ENCODE results near the gene SIRT5.

Gene SIRT5

GRCh38 chr6:13630499-13630898 lies 56.1 kb downstream of the SIRT5 start:
- DNase-seq (ENCODE audit: low spot score) = no peak

- DNase-seq (ENCODE audit: low spot score) = no peak
Observed at GRCh38 chr6:13633343-13633742, 58.9 kb downstream of the SIRT5 start.

DNA sequence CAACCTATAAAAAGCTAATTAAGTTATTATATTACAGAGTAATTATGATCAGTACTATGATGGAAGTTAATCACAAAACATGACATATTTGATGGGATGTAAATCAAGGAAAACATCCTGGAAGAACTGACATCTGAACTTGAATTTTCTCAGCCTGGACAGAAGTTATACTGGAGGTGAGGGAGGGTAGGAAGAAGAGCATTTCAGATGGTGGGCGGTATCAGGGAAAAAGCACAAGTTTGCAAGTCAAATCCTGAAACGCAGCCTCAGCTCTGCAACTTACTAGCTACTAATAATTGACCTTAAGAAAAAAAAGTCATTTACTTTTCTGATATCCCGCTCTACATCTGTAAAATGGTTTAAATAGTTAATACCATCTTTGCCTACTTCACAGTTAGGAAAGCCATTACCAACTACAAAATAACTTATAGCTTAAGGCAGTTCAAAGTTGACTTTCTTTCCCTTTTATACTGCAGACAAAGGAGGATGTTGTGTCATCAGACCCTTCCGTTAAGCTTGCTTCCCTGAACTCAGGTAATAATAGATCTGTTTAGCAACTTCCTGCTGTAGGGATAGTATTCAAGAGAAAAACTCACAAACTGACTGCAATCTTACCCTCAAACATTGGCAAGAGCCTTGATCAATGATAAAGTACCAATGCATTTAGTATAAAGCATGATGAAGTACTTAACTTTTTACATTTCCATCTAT lies 61.7 kb downstream of the SIRT5 start:
- DNase-seq (ENCODE audit: low spot score) = no peak

GRCh38 chr6:13638014-13638413 lies 63.6 kb downstream of the SIRT5 start:
- no peak for DNase-seq (ENCODE audit: low spot score)

- DNase-seq (ENCODE audit: low spot score) = no peak
Observed at GRCh38 chr6:13638626-13639025, 64.2 kb downstream of the SIRT5 start.

- DNase-seq (ENCODE audit: low spot score) = no peak
Observed at GRCh38 chr6:13641315-13641714, 66.9 kb downstream of the SIRT5 start.

DNA sequence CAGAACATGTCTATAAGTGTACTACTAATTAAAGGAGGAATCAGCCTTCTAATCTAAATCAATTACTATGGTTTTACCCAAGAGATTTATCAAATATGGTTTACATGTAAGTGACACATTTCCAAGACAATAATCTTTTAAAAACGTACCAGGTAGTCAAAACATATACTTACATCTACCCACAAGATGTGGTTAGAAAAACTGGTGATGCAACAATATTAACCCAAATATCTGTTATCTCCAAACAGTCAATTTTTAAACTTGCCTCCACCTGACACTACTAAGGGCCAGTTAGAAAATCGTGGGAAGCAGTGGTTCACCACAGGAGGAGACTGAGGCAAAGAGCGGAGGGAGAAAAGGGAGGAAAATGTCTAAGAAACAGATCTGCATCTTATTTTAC lies 68.7 kb downstream of the SIRT5 start:
- DNase-seq (ENCODE audit: low spot score) = no peak

DNA sequence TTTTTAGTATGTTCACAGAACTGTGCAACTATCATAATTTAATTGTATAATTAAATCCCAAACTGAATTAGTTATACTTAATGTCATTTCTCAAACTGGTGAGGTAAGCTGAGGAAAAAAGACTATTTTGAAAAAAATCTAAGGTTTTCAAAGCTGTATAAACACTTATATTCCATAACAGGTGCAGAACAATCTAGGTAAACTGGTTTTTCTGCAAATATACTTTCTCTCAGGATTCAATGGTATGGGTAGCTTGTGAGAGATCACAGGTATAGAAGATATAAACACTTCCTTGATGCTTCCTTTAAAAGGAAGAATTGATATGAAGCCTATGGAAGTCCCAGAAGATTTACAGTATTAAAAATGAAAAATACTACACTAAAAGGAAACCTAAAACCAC lies 74.4 kb downstream of the SIRT5 start:
- no peak for DNase-seq (ENCODE audit: low spot score)

DNA sequence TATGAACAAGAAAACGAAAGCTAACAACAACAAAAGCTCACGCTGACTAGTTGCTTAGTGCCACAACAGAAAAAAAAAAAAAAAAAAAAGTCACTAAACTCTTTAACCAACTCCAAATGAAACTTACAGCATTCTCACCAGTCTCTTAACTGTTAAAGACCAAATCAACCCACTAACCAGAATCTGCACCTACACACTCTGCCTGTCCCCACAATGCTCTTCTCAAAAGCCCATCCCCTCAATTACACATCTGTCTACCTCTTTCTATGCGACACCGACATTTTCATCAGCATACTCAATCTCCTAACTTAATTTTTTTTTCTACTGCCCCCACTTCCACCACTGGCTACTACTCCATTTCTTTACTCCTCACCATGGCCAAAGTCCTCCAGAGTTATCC lies 75.0 kb downstream of the SIRT5 start:
- DNase-seq (ENCODE audit: low spot score) = no peak

DNA sequence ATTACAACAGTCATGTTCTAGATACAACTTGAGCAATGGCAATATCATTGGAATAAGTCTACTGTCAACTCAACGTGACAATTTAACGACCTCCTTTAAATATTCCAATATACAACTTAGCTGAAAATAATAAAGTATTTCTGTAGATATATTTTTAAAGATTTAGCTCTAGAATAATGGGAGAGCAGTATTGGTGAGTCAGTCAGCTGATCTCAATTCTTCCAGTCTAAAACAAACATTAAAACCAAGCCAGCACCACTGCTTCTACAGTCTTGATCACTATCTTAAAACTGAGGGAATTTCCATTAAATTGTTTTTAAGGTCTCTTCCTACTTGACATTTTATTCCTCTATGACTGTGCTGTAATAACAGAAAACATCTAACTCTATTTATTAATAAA lies 78.9 kb downstream of the SIRT5 start:
- DNase-seq (ENCODE audit: low spot score) = no peak

GRCh38 chr6:13654496-13654895 lies 80.1 kb downstream of the SIRT5 start:
- no peak for DNase-seq (ENCODE audit: low spot score)

DNA sequence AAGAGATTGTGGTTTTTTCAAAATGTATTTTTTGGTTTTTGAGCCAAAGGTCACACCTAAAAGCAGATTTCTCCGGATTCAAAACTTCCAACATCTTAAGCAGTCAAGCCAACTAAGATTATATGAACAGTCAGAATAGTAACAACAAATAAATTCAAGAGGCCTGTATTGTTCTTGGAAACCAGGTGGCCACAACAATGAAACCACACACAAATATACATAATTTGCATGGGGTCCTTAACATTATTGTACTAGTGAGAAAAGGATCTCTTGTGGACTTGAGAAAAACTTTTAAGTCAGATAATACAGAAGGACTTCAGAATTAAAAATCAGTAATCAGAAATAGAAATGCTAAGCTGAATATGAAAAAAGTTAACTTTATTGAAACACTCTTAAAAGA lies 81.3 kb downstream of the SIRT5 start:
- no peak for DNase-seq (ENCODE audit: low spot score)

- no peak for DNase-seq (ENCODE audit: low spot score)
Observed at GRCh38 chr6:13660273-13660672, 85.9 kb downstream of the SIRT5 start.

- DNase-seq (ENCODE audit: low spot score) = no peak
Observed at GRCh38 chr6:13660893-13661292, 86.5 kb downstream of the SIRT5 start.

- no peak for DNase-seq (ENCODE audit: low spot score)
Observed at GRCh38 chr6:13661647-13662046, 87.2 kb downstream of the SIRT5 start.

- DNase-seq (ENCODE audit: low spot score) = no peak
Observed at GRCh38 chr6:13662651-13663334, 88.4 kb downstream of the SIRT5 start.

DNA sequence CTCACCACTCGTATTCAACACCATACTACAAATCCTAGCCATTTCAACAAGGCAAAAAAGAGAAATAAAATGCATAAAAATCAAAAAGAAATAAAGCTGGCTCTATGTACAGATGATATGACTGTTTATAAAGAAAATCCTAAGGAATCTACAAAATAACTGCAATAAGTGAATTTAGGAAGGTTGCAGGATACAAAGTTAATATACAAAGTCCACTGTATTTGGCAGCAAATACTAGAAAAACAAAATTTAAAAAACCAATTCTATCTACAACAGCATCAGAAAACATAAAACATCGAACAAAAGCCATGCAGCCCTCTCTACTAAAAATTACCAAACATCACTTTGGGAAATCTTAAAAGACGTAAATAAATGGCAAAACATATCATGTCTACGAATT lies 89.6 kb downstream of the SIRT5 start:
- no peak for DNase-seq (ENCODE audit: low spot score)
